GM19239 (cell line): ENCODE measurements around the gene MRPL23.
A peak's percentile ranks its signal among the peaks of the same experiment; 100 is the strongest.

Source experiments
- DNase-seq: peaks from one replicate; pipeline ENCODE4 v3.0.0; 2011; ENCODE audit warnings: low spot score; ENCODE audit not compliant: insufficient read length
- FAIRE-seq: peaks from 2 replicates; lab custom pipeline; 2011; peaks lifted over from hg19 to GRCh38; lab: Jason Lieb, UNC

MRPL23 gene

DNA sequence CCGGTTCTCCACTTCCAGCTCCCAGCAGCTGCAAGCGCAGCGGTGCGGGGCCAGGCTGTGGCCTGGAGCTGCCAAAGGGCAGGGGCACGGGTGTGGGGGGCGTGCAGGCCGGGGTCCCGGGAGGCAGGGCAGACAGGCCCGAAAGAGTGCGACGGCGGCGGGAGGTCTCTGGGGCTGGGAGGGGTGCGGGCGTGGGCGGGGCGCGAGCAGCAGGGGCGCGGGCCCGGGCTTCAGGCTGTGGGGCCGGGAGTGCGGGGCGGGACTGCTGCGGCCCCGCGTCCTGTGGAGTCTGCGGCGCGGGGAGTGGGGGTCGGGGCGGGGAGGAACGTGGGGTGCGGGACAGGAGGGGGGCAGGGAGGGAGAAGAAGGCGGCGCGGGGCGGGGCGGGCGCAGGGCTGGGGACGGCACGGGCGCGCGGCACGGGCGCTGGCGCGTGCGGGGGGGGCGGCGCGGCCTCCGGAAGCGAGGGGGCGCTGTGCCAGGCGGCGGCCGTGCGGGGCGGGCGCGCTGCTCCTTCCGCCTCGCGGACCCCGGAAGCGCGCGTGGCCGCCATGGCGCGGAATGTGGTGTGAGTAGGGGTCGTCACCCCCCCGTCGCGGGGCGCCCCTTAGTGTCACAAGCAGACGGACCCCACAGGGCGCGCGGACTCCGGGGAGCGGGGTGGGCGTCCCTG, at the start of gene MRPL23:
Gene MRPL23, plus strand, starts transcription at position 521 of the 673 bp plus-strand sequence. Its CDS starts 31 bp downstream, at position 552.
- FAIRE-seq = peak; percentile 26

DNA sequence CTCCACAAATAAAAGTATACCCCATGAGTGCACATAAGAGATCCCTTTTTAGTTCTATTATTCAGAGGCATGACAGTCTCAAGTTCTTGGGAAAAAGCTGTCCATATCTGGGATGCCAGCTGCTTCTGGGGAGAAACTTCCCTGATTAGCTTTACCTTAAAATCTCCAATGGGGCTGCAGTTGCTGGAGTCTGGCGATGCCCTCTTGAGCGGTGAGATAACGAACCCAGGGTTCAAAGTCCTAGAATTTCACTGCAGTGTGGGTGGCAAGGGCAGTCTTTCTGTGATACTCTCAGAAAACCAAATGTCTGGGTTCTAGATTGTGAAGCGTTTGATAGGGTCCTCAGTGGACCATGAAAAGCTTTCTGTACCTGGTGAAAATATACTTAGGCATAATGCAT, 48.0 kb upstream of the MRPL23 start:
- FAIRE-seq (no peak), DNase-seq (no peak)

More for the DNA sequence above, at the start of gene MRPL23:
- DNase-seq = no peak

DNA sequence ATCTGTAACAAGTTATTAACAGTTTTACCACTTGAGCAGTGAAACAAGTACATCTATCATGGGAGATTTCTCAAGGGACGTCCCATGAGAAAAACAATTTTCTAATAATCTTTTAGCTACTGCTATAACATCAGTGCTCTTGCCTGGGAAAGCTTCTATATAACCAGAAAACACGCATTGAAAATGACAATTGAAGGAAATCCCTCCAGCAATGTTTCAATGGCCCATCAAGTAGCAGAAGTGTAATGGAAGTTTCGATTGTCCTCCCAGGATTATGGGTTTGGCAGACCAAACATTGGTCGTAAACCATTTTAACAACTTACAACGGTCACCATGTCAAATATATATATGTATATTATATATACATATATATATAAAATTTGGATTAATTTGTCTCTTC, 47.4 kb upstream of the MRPL23 start:
- no peak for FAIRE-seq
- DNase-seq = no peak

DNA sequence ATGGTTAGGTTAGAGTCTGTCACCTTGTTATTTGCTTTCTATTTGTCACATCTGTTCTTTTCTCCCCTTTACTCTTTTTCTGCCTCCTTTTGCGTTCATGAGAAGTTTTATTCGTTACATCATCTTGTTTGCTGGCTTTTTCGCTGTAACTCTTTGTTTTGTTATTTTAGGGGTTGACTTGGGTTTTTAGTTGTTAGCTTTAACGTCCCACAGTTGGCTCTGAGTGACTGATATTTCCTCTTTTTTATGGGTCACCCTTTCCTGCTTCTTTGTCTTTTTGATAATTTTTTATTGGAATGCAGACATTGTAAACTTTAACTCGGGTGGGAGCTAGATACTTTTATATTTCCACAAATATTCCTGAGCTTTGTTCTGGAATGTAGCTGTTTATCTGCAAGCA, 41.0 kb upstream of the MRPL23 start:
- FAIRE-seq = no peak
- no peak for DNase-seq

DNA sequence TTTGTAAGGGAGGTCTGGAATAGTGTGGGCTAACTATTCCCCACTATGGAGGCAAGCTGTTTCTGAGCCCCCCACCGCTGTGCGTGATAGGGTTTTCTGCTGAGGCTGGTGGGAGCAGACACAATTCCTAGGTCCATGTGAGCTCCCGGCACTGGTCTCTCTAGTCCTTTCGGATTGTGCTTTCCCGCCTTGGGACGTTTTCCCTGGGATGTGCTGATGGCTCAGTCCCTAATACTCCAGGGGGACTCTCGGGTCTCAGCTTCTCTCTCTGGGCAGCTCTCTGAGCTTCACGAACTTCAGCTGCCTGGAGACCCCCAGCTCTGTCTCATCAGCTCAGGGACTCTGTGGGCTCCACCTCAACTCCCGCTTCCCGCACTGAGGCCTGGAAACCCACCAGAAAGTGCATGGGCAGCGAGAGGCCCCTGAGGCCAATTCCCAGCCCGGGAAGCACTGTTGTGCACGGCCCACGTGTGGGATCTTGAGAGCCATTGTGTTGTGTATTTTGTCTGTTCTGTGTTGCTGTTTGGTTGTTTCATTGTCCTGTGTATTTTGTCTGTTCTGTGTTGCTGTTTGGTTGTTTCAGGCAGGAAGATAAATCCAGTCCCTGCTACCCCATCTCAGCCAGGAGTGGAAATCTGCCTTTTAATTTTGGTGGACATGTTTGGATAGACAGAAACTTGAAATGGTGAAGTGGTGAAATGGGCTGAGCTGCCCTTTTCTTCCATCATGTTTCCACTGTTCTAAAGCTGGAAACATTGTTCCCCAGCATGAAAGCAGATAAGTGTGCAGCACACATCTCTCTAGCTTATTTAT, 40.3 kb upstream of the MRPL23 start:
- FAIRE-seq (no peak), DNase-seq (no peak)

DNA sequence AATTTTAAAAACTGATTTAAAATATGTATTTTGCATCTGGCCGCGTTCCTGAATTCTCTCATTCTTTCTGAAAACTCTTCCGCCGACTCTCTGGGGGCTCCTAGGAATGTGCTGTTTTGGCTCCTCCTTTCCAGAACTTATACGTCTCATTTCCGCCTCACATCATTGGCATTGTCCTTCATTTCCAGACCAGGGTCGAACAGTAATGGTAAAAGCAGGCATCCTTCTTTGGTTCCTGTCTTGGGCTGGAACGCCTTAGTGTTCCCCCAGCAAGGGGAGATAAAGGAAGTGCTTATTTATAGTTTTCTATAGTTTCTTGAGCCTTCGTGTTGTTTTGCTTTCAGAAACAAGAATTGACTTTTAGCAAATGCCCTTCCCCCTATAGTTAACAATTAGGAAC, 38.5 kb upstream of the MRPL23 start:
- no peak for FAIRE-seq
- DNase-seq = no peak

DNA sequence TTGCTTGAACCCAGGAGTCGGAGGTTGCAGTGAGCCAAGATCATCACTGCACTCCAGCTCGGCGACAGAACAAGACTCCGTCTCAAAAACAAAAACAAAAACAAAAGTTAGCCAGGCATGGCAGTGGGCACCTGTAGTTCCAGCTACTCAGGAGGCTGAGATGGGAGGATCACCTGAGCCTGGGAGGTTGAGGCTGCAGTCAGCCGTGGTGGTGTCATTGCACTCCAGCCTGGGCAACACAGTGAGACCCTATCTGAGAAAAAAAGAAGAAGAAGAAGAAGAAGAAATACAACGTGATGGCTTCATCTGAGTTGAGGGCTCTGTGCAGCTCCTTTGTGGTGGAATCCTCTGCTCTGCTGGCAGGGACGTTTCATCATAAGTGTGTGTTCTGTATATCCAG, 37.6 kb upstream of the MRPL23 start:
- no peak for FAIRE-seq

DNA sequence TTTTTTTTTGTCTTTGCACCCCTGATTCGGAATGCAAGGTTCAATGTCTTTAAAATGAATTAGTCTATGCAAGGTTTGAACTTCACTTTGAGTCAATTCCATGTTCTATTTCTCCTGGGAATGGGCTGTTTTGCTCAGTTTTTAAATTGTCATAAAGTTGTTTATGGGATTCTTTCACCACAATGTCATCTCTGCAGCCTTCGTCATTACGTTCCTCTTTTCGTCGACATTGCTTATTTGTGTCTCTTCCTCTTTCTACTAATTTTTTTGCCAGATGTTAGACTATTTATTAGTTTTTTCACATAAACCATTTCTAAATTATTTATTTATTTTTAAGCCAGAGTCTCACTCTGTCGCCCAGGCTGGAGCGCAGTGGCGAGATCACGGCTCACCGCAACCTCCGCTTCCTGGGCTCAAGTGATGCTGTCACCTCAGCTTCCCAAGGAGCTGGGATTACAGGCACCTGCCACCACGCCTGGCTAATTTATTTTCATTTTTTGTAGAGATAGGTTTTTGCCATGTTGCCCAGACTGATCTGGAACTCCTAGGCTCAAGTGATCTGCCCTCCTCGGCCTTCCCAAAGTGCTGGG, 34.7 kb upstream of the MRPL23 start:
- DNase-seq (no peak), FAIRE-seq (no peak)

More for the DNA sequence above, 37.6 kb upstream of the MRPL23 start:
- DNase-seq = no peak

DNA sequence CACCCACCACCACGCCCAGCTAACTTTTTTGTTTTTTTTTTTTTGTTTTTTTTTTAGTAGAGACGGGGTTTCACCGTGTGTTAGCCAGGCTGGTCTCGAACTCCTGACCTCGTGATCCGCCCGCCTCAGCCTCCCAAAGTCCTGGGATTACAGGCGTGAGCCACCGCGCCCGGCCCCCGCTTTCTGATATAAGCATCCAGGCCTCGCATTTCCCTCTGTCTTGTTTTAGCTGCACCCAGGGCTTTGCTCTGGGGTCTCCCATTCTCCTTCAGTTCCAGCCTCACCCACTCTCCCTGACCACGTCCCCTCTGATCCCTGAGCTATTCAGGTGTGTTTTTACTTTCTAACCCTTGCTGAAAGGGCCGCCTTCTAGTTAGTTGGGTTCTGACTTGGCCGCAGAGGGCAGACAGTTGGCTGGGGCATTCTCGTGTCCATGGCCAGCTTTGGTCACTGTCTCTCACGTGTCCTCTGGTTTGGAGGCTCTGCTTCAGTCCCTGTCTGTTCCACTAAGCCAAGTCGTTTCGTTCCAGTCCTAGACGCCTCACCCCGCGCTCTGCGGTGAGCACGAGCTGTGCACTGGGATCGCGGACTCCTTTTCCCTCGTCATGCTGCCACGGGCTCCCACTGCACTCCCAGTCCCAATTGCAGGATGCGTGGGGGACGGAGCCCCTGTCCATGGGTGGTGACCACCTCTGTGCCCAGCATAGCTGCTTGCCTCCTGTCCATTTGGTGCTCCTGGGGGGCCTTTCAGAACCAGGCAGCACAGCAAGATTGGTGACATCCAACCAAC, 33.7 kb upstream of the MRPL23 start:
- DNase-seq (no peak), FAIRE-seq (no peak)

DNA sequence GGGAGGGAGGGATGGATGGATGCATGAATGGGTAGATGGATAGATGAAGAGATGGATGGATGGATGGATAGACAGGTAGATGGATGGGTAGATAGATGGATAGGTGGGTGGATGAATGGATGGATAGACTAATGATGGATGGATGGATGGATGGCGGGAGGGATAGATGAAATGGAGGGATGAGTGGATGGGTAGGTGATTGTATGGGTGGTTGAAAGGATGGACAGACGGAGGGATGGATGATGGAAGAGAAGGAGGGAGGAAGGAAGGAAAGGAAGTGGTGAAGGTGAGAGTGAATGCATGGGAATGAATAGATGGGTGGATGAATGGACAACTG, 31.4 kb upstream of the MRPL23 start:
- no peak for DNase-seq
- no peak for FAIRE-seq

DNA sequence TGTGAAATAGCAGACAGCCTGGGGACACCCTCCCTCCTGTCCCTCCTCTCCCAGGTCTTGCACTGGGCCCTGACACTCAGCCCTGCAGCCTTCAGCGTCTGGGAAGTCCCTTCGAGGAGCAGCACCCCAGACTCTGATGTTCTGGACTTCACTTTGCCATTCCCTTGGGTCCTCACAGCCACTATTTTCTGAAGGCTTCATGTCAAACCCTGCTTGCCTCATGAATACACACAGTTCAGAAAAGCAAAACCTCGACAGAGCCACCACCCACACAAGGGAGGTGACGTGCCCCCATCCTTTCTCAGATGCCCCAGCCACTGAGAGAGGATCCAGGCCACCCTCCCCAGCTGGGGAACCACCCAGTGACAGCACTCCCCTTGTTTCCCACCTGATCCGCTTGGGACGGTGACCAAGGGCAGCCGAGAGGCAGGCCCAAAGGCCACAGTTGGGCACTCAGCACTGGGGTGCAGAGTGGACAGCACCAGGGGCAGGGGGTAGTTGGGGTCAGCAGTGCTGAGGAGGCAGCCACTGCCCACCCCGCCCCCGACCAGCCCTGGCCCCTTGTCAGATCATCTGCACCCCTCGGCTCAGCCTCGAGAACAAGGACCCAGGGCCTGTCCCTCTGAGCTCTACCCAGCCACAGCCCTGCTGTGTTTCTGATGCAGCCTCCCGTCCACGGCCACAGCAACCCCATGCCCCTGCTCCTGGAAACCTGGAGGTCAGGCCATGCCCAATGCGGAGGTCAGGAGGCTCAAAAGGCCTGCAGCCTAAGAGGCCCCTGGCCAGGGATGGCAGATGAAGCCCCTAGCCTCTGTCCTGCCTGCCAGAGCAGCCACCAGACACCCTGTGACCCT, 30.8 kb upstream of the MRPL23 start:
- FAIRE-seq = peak; percentile 61
- DNase-seq = no peak

DNA sequence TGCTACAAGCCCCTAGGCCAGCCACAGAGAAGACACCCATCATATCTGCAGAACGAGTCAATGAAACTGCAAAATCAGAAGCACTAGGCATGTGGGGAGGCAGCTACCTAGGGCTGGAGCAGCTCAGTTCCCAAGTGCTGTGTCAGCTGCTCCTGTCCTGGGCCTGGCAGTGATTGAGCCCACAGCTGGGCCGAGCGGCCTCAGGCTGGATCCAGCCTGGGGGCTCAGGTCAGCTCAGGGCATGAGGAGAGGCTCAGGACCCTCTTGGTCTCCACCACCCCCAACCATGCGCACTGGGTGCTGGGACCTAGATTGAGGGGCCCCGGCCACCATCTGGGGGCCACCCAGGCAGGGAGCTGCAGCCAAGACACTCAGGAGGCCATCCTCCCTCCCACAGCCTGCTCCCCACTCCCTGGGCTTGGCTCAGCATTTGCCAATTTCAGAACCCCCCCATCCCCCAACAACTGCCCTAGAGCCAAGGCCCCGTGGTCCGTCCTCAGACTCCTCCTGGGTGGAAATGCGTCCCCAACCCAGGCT, 30.1 kb upstream of the MRPL23 start:
- FAIRE-seq (no peak), DNase-seq (no peak)

DNA sequence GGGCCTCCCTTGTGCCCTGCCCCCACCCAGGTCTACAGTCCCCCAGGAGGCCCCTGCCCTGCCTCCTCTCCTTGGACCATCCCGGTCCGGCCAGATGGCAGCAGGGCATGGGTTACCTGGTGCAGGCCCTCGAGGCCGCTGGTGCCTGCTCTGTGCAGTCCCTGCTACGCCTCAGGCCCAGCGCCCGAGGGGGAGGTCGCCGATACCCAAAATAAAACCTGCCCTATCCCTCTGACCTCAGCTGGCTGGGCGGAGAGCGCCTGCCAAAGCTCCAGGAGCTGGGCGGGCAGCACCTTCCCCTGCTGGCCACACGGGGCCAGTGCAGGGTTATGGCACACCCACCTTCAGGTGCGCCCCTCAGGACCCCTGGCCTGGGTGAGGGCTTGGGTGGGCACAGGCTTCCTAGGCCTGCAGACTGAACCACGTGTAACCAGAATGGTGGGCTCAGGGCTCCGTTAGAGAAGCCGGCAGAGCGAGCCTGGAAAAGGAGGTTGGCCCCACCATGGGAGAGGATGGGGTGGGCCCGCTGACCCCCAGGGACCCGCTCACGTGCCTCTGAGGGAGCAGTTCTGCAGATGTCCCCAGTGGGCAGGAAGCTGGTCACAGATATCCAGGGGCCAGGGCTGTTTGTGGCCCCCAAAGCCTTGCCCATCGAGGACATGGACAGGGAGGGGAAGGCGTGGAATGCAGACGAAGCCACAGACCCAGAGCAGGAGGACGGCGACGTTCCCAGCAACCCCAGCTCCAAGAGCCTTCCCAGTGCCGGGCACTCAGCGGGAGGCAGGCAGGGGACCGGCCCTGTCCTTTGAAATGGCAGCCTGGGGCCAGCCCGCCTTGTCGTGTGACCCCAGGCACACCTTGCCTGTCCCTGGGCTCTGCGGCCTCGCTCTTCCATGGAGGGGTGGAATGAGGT, 29.4 kb upstream of the MRPL23 start:
- FAIRE-seq (no peak), DNase-seq (no peak)

DNA sequence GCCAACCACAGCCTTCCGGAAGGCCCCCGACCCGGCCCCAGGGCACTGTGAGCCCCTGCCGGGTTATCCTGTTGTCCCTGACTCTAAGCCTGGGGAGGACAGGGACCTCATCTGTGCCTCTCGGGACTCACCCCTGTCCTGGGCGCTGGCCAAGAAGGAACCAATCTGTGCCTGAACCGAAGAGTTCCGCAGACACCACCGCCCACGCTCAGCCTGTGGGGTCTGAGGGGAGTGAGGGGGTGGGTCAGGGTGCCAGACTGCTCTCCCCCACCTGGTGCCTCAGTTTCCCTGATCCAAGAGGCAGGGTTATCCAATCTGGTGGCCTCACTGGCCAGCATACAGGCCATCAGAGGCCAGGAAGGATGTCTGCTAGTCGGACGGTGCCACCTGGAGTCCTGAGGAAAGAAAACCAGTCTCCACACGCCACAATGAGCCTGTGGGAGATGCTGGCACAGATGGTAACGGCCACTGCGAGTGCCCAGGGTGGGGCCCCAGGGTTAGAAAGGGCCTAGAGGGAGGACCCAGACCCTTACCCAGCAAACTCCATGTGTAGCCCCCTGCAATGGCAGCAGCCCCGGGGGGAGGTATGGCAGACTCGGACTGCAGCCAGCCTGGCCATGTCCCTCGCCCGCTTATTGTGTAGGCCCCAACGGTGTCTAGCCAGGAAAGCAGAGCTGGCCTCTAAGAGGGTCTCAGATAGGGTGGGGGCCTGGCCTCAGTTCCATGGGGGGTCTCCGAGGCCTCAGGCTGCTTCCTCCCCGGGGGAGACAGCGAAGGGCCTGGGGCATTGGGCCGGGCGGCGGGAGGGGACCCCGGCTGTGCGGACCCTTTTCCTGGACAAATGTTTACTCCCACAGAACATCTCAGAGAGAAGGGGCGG, 28.5 kb upstream of the MRPL23 start:
- FAIRE-seq (no peak), DNase-seq (no peak)

DNA sequence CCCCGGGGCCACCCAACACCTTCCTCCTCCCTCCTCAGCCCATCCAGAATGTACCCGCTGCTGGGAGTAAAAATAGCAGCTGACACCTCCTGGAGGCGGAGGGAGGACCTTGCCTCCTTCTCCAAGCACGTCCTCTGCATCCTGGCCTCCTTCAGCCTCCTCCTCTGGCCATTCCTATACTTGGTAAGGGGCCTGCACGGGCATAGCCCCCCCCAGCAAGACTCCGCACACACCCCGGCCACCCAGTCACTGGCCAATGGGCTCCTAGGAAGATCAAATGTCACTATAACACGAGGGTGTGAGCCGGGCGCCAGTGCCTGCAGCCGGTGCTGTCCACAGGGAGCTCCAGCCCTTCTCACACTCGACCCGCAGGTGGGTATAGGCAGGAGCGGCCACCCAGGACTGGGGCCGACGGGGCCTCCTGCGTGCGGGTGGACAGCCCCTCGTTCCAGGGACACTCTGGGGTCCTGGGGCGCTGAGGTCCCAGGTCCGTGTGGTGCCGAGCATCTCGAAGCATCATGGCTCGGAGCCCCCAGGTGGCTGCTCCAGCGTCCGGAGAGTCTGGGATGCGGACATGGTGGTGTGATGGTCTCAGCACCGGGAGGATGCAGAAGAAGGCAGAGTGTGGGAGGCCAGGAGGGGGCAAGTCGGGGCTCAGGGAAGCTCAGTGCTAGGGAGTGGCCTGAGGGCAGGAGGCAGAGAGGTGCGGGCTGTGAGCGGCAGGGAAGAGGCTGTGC, 27.6 kb upstream of the MRPL23 start, which contains the start of gene TNNT3:
Gene TNNT3, plus strand, starts transcription at position 313 of the 737 bp plus-strand sequence. CDS start 3,172 bp downstream, outside the sequence.
- DNase-seq = no peak
- no peak for FAIRE-seq

DNA sequence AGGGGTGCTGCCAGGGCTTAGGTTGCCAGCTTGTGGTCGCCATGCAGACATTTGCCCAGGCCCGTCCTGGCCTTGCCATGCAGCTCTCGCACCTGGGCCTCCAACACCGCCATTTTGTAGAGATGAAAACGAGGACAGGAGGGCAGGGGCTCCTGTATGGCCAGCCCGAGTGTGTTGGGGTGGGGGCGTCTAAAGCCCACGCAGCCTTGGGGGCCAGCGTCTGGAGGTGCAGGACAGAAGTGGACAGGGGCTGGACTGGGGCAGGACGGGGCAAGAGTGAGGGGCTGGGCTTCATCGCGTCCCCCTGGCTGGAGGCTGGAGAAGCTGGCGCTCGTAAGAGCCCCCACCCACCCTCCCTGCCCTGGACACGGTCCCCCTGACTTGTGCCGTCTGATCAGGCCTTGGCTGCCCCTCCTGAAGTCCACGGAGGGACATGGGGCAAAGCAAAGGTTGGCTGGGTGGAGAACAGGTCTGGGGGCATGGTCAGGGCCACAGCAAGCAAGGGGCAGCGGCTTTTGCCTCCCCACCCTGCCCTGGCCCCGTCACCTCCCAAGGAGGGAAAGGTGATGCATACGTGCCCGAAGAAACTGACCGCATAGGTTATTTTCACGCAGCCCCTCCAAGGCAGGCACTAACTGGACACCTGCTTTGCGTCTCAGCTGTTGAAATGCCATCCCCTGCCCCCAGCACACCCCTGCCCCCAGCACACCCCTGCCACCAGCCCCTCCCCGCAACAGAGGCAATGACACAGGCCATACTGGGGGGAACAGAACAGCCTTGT, 26.8 kb upstream of the MRPL23 start:
- FAIRE-seq (no peak), DNase-seq (no peak)
